HG02759 (cell line): ENCODE measurements around the gene HES2.
"Not testable (repeated sequence)": the region's sequence is repeated elsewhere in the genome, so short reads cannot be mapped to it uniquely, and the experiment has no call there.

Experiments used
- ATAC-seq: cut with Tn5 transposase; IDR thresholded peaks from one replicate; pipeline ENCODE4 v1.9.1; 2021; ENCODE audit warnings: mild to moderate bottlenecking, moderate library complexity; ENCODE audit not compliant: unreplicated experiment

The HES2 gene

DNA sequence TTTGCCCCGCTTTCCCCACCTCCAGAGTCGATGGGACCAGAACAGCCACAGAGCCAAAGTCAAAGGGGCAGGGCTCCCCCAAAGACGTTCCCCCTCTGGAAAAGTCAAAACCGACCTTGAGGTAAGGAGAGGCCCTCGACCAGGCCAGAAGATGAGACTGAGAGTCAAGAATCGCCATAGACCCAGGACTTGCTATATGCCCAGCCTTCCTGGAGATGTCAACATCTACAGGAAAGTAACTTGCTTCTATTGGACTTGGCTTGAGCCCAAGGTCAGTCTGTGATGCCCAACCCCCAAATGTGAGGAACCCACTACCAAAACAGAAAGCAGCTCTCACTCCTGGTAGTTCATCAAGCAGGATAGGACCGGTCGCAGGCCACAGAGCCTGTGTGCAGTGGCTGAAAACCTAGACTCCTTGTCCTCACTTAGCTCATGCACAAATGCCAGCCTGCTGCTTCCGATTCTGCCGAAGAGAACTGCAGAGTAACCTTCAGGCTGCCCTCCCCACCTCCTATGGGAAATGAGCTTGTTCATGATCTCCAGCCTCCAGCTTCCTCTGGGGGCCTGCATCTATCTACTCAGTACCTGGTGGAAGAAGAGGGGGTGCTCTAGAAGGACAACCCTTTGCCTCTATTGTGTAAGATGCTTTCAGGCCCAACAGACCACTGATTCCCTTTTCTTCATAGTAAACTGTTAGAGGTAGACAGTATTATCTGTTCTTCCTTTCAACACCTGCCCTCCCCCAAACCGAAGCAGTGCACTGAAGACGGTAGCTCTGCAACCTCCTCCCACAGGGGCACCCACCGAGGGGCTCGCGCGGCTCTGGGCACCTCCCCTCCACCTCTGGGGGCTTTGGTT, 27.5 kb downstream of the HES2 start:
- ATAC-seq: no peak

DNA sequence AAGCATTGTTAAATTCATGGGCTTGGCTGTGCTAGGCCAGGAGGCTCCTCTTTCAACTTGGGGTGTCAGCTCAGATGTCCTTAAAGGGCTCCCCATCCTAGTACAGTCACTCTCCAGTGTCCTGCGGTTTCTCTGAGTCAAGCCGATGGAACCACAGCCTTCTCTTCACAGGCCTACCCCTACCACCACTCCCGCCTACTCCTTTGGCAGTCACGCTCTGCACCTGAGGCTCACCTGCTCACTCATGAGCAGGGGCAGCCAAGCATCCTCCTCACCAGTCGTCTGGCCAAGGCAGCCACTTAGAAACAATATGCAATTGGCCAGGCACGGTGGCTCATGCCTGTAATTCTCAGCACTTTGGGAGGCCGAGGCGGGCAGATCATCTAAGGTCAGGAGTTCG, 29.7 kb downstream of the HES2 start:
- ATAC-seq: no peak

DNA sequence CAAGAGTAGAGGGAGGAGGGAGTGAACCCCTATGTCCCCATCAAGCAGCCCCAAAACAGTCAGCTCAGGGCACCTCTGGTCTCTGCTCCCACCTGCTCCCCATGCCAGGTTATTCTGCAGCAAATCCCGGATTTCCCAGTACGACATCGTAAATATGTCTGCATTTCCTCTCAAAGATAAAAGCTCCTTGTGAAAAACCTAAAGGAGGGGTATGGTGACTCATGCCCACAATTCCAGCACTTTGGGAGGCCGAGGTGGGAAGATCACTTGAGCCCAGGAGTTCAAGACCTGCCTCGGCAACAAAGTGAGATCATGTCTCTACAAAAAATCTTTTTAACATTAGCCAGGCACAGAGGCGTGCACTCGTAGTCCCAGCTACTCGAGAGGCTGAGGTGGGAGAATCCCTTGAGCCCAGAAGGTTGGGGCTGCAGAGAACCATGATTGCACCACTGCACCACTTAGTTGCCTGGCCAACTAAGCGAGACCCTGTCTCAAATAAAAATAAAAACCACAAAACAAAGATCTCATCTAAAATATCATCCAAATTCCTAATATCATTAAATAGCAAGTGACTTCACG, 33.3 kb downstream of the HES2 start:
- ATAC-seq: no peak

DNA sequence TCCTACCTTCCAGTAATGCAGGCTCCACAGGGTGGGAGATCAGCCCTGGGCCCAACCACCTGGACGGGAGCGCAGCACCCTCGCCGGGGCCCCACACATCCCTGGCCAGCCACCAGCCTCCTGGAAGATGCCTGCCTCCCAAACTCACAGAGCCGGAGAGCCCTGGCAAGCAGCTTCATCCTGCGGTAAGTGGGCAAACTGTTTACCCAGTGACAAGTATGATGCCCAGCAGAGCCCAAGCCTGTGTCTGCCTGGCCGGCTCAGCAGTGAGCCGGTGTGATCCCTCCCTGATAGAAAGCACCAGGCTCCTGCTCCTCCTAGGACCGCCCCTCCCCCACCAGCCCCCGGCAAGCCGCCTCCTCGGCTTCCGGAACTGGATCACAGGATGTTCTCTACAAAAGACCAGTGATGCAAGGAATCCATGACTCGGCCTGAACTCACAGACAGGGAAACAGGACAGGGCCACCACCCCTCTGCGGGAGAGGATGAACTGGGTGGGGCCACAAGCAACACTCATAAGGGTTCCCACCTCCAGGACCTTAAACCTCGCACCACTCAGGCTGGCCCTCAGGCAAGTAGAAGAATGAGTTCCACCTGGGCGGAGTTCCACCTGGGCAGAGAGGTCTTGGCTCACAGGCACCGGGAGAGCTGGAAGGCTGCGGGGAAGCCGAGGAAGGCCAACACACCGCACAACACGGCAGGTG, 34.1 kb downstream of the HES2 start:
- no peak for ATAC-seq

DNA sequence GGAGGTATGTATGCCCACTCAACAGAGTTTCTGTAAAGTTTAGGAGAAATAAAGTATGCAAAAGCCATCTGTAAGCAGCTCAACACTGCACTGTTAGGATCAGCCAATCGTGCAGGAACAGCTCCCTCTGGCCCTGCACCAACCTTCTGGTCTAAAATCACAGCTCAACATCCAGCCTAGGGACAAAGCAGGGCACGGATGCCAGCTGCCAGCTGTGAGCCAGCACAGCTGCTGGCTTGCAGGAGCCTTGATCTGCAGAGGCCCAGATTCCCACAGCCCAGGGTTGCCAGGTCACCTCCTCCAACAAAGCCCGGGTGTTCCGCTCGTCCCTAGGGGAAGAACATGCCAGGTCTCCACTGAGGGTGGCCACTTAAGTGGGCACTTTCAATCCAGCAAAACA, 34.8 kb downstream of the HES2 start:
- no peak for ATAC-seq

DNA sequence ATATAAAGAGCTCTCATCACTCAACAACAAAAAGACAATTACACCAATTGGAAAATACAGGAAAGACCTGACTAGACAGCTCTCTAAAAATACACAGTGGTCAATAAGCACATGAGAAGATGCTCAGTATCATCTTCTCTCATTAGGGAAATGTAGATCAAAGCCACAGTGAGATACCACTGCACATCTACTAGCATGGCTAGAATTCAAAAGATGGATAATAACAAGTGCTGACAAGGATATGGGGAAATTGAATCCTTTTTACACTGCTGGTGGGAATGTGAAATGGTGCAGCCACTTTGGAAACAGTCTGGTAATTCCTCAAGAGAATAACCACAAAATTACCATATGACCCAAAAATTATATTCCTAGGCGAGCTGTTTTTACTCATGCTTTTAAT, 35.6 kb downstream of the HES2 start:
- ATAC-seq: no peak

DNA sequence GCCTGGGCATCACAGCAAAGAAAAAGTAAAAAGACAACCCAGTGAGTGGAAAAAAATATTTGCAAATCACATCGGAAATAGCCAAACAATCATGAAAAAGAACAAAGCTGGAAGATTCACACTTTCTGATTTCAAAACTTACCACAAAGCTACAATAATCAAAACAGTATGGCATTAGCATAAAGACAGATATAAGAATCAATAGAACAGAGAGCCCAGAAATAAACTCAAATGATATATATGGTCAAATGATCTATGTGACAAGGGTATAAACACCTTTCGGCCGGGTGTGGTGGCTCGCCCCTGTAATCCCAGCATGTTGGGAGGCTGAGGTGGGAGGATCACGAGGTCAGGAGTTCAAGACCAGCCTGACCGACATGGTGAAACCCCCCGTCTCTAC, 39.7 kb downstream of the HES2 start:
- ATAC-seq: no peak

DNA sequence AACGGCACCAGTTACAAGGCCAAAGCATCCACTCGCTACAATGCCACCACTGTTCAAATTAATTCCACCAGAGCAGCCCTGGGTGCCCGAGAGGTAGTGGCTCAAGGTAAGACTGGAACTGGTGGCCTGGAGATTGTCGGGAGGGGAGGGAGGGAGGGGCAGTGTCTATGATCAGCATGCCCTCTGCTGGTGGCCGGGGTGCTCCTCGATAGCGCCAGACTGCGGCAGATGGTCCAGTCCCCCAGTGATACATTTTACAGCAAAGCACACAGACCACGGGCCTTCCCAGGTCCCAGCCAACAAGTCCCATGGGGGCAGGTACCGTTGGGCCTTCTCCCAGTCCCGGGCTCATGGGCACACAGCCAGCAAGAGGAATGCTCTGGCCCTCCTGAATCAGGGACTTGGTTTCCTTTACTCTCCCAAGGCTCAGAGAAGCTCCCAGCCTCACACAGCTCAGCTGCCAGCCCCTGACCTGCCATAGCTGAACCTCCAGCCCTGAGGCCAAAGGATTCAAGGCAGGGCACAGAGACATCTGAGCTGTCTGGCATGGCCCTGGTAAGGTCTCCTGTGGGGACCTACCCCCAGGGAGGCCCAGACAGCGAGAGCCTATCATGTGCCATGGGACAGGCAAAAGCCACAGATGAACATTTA, 41.5 kb downstream of the HES2 start:
- ATAC-seq: no peak

DNA sequence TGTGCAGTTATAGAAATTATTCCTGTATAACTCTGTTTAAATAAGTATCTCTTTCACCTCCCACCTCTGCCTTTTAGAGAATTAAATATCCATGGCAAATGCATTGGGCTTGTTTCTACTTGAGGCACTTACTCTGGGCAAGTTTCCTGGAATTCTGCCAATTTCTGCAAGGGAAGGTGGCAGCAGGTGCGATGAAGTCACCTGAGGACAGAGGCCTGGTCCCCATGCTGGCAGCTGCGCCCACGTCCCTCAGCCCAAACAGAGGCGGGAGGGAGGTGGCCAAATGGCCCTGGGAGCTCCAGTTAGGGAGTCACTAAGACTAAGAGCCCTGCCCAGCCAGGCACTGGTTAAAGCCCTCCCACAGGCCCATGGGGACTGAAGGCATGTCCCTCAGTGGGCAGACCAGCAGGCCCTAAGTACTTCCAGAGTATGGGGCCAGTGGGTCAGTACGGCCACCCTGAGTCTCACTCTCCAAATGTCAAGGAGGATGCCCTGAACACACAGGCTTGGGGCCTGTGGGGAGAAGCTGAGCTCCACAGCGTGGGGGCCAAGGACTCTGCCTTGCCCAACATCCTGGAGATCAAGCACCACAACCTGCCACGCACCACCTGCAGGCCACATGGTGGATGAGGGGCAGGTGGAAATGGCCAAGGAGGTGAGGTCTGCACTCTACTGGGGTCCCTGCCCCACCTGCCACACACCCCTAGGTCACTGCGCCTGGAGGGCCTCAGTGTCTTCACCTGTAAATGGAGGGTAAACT, 45.6 kb downstream of the HES2 start:
- no peak for ATAC-seq

DNA sequence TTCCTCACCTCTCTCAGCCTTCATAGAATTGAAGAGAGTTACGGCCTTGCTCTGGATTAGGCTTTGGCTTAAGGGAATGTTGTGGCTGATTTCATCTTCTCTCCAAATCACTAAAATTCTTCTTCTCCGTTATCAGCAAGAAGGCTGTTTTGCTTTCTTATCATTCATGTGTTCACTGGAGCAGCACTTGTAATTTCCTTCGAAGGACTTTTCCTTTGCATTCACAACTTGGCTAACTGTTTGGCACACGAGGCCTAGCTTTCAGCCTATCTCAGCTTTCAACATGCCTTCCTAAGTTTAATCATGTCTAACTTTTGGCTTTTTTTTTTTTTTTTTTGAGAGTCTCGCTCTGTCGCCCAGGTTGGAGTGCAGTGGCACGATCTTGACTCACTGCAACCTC, 47.5 kb downstream of the HES2 start:
- not testable (repeated sequence) for ATAC-seq

DNA sequence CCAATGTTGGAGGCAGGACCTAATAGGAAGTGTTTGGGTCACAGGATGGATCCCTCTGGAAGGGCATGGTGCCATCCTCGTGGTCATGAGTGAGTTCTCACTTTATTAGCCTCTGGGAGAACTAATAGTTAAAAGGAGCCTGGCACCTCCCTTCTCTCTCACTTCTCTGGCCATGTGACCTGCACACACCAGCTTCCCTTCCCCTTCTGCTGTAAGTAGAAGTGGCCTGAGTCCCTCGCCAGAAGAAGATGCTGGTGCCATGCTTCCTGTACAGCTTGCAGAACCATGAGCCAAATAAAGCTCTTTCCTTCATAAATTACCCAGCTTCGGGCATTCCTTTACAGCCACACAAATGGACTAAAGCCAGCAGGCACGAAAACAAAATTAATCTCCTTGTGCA, 49.7 kb downstream of the HES2 start:
- no peak for ATAC-seq

DNA sequence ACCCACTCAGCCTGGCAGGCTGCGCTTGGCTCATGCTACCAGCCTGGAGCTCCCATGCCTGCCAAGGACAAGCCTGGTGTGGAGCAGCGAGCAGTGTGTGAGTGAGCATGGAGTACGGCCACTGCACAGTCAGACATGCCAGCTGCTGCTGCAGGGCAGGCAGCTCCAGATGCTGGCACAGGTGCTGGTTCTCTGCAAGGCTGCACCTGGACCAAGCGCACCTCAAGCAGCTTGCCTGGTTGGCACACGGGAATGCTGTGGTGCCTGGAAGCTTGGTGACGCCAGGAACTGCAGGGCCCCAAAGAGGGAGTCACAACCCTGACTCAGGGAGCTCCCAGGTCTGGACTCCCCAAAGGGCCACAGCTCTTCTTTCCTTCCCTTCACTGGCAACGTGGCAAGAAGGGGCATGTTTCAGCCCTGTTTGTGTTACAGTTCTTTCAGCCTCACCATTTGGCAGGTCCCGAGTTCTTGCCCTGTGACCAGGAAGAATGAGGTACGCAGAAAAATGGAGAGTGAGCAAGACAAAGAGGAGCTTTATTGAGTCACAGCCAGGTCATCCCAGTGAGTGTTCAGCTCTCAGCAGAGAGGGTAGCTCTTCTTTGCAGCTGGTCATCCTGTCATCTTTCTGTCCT, 52.2 kb downstream of the HES2 start:
- ATAC-seq: no peak

DNA sequence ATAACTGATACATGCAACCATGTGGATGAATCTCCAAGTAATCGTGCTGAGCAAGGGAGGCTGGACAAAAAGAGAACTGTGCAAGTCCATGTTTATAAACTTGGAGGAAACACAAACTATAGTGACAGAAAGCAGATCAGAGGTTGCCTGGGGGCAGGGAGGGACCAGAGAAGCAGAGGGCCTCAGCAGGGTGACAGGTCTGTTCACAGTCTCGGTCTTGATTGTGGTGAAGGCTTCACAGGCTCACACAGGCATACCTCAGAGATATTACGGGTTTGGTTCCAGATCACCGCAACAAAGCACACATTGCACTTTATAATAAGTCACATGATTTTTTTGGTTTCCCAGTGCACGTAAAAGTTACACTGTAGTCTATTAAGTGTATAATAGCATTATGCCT, 54.7 kb downstream of the HES2 start:
- ATAC-seq: no peak

DNA sequence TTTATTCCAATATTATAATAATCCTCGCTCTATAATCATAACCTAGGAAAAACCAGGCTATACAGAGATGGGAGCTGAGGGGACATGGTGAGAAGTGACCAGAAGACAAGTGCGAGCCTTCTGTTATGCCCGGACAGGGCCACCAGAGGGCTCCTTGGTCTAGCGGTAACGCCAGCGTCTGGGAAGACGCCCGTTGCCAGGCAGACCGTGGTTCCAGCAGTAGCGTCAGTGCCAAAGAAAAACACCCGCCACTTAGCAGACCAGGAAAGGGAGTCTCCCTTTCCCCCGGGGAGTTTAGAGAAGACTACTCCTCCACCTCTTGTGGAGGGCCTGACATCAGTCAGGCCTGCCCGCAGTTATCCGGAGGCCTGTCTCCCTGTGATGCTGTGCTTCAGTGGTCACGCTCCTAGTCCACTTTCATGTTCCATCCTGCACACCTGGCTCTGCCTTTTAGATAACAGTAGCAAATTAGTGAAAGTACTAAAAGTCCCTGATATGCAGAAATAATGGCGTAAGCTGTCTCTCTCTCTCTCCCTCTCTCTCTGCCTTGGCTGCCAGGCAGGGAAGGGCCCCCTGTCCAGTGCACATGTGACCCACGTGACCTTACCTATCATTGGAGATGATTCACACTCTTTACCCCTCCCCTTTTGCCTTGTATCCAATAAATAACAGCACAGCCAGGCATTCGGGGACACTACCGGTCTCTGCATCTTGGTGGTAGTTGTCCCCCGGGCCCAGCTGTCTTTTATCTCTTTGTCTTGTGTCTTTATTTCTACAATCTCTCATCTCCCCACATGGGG, 56.4 kb downstream of the HES2 start:
- ATAC-seq: not testable (repeated sequence)
